ENCODE data around the gene MB21D2.

Gene MB21D2

GRCh38 chr3:192888190-192888589 is 29.5 kb downstream of the MB21D2 start:
- DNase-seq: no peak

GRCh38 chr3:192887701-192888100 is 30.0 kb downstream of the MB21D2 start:
- DNase-seq: no peak

GRCh38 chr3:192887047-192887446 is 30.6 kb downstream of the MB21D2 start:
- DNase-seq: no peak

GRCh38 chr3:192884777-192885773 is 32.6 kb downstream of the MB21D2 start:
- DNase-seq: no peak

GRCh38 chr3:192883512-192883911 is 34.1 kb downstream of the MB21D2 start:
- DNase-seq: no peak

- DNase-seq: no peak
These were observed 36.4 kb downstream of the MB21D2 start for GRCh38 chr3:192881159-192881786.

GRCh38 chr3:192880313-192880712 is 37.3 kb downstream of the MB21D2 start:
- no peak for DNase-seq

- no peak for DNase-seq
These were observed 38.2 kb downstream of the MB21D2 start for GRCh38 chr3:192879346-192880031.

GRCh38 chr3:192875971-192876565 is 41.6 kb downstream of the MB21D2 start:
- no peak for DNase-seq

GRCh38 chr3:192870822-192871221 is 46.8 kb downstream of the MB21D2 start:
- DNase-seq: no peak

GRCh38 chr3:192869131-192870031 is 48.3 kb downstream of the MB21D2 start:
- DNase-seq: no peak

GRCh38 chr3:192867645-192868044 is 50.0 kb downstream of the MB21D2 start:
- DNase-seq: no peak

- DNase-seq: no peak
These were observed 50.9 kb downstream of the MB21D2 start for GRCh38 chr3:192866804-192867203.

GRCh38 chr3:192864941-192865340 is 52.7 kb downstream of the MB21D2 start:
- no peak for DNase-seq

GRCh38 chr3:192863091-192863420 is 54.6 kb downstream of the MB21D2 start:
- DNase-seq: no peak

- DNase-seq: no peak
These were observed 55.1 kb downstream of the MB21D2 start for GRCh38 chr3:192862408-192863090.

GRCh38 chr3:192861972-192862371 is 55.7 kb downstream of the MB21D2 start:
- DNase-seq: no peak

- no peak for DNase-seq
These were observed 57.2 kb downstream of the MB21D2 start for GRCh38 chr3:192860454-192860853.

GRCh38 chr3:192858849-192859585 is 58.6 kb downstream of the MB21D2 start:
- no peak for DNase-seq

- DNase-seq: no peak
These were observed 60.4 kb downstream of the MB21D2 start for GRCh38 chr3:192857260-192857661.

- DNase-seq: no peak
These were observed 62.2 kb downstream of the MB21D2 start for GRCh38 chr3:192855434-192855833.
